A673 (cell line): ENCODE data around the gene YIPF3. TPM values are rescaled to one million over a fixed set of nuclear protein-coding genes. Genes with fewer than 3 reads are reported as not detected.

ENCODE experiments used
- BruUV-seq: library from RNA; stranded (reverse); fragments of 400-500 nt; replicated peaks from 2 replicates; lab custom pipeline; 2021; lab: Mats Ljungman, UMichigan
- CTCF ChIA-PET: fragments of 300-600 bp; sonication (Branson Sonifier 250); formaldehyde crosslinking; loops from one replicate; lab custom pipeline; 2022; ENCODE audit warnings: antibody characterized with exemption; lab: Charles Lee
- POLR2A ChIA-PET: fragments of 300-600 bp; sonication (Branson Sonifier 250); formaldehyde crosslinking; loops from one replicate; lab custom pipeline; 2022; ENCODE audit warnings: antibody characterized with exemption; ENCODE audit not compliant: low non-redundant PET; lab: Charles Lee
- DNase-seq: peaks from one replicate; pipeline ENCODE4 v3.0.0-alpha.2; 2015; ENCODE audit warnings: low spot score
- H3K27ac ChIP-seq: fragments of 200-600 bp; sonication (generic); 2 replicates; pipeline ENCODE4 v1.5.1; 2016; ENCODE audit warnings: mixed run types, low read depth, mild to moderate bottlenecking, mixed read lengths, antibody characterized with exemption, low read length; ENCODE audit not compliant: poor library complexity, severe bottlenecking
- H3K27me3 ChIP-seq: fragments of 200-600 bp; sonication (generic); replicated peaks from 2 replicates; pipeline ENCODE4 v1.6.1; 2017; ENCODE audit warnings: mixed run types, low read depth, mild to moderate bottlenecking, mixed read lengths, antibody characterized with exemption, low read length; ENCODE audit not compliant: insufficient read depth, poor library complexity
- H3K36me3 ChIP-seq: fragments of 200-600 bp; sonication (generic); 2 replicates; pipeline ENCODE4 v1.6.1; 2016; ENCODE audit warnings: mixed run types, mild to moderate bottlenecking, mixed read lengths, antibody characterized with exemption, low read length; ENCODE audit not compliant: insufficient read depth, poor library complexity, severe bottlenecking
- H3K4me1 ChIP-seq: fragments of 200-600 bp; sonication (generic); 2 replicates; pipeline ENCODE4 v1.6.1; 2017; ENCODE audit warnings: mixed run types, mild to moderate bottlenecking, mixed read lengths, antibody characterized with exemption, low read length; ENCODE audit not compliant: insufficient read depth, poor library complexity, severe bottlenecking
- H3K4me3 ChIP-seq: fragments of 200-600 bp; sonication (generic); 2 replicates; pipeline ENCODE4 v1.5.1; 2016; ENCODE audit warnings: low read depth, mixed run types, mild to moderate bottlenecking, mixed read lengths, low read length; ENCODE audit not compliant: poor library complexity, severe bottlenecking
- H3K9me3 ChIP-seq: fragments of 200-600 bp; sonication (generic); 2 replicates; pipeline ENCODE4 v1.6.1; 2016; ENCODE audit warnings: mixed run types, low read depth, mild to moderate bottlenecking, mixed read lengths, antibody characterized with exemption, low read length; ENCODE audit not compliant: poor library complexity, severe bottlenecking
- EZH2 ChIP-seq: fragments of 200-600 bp; sonication (generic); IDR thresholded peaks from 2 replicates; pipeline ENCODE4 v1.6.1; 2017; ENCODE audit warnings: borderline replicate concordance, low read depth, mild to moderate bottlenecking, mixed read lengths, antibody characterized with exemption, low read length; ENCODE audit not compliant: poor library complexity, severe bottlenecking
- intact Hi-C: fragments of 100-400 bp; cut with micrococcal nuclease; formaldehyde crosslinking; loops from one replicate; pipeline ENCODE4 v1.10.0; 2022; ENCODE audit not compliant: unreplicated experiment
- total RNA-seq: library from RNA; stranded (reverse); gene quantifications from 2 replicates; pipeline ENCODE4 v1.2.3, GENCODE V29; 2021
- TF ChIP-seq, protein P1 (sequence below): fragments of 300-800, 200-600 bp; sonication (generic); conservative IDR thresholded peaks from 2 replicates; pipeline ENCODE4 v1.5.1; 2017; ENCODE audit warnings: low read depth, mild to moderate bottlenecking, antibody characterized with exemption, low read length, moderate library complexity, mixed read lengths

Gene YIPF3
- total RNA-seq, 1 experiment from 2014 or later, result 75.1 TPM

DNA sequence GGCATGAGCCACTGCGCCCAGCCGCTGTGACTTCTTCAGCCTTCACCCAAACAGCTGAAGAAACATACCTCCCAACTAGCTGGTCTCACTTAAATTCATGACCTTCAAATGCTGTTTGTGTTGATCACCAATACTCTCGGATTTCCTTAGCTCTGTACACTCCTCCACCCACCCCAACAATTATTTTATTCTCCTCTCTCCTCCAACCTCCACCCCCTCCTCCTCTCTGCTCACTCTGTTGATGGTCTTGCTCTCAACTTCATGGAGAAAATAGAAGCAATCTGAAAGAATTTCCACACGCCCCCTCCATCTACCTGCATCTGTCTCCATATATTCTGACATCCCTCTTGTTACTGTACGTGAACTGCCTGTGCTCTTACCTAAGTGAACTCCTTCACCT is 54.8 kb downstream of the YIPF3 start:
- Histone ChIP-seq H3K27ac (no peak overlapping the region), H3K27me3 (no peaks in the 10 kb centered on the region), H3K9me3 (no peaks in the 10 kb centered on the region), H3K4me1 (peaks cover 2% of the 10 kb centered on the region), H3K4me3 (no peak overlapping the region), H3K36me3 (no peaks in the 10 kb centered on the region)
- intact Hi-C loops, result no loop called here
- CTCF ChIA-PET, result no interaction called here
- no peak for DNase-seq
- no peak for TF ChIP-seq EZH2
- TF ChIP-seq, protein P1, sequence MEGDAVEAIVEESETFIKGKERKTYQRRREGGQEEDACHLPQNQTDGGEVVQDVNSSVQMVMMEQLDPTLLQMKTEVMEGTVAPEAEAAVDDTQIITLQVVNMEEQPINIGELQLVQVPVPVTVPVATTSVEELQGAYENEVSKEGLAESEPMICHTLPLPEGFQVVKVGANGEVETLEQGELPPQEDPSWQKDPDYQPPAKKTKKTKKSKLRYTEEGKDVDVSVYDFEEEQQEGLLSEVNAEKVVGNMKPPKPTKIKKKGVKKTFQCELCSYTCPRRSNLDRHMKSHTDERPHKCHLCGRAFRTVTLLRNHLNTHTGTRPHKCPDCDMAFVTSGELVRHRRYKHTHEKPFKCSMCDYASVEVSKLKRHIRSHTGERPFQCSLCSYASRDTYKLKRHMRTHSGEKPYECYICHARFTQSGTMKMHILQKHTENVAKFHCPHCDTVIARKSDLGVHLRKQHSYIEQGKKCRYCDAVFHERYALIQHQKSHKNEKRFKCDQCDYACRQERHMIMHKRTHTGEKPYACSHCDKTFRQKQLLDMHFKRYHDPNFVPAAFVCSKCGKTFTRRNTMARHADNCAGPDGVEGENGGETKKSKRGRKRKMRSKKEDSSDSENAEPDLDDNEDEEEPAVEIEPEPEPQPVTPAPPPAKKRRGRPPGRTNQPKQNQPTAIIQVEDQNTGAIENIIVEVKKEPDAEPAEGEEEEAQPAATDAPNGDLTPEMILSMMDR, result no peak
- POLR2A ChIA-PET, result no interaction called here
- no TSS peak for BruUV-seq

Other genes with a start within 250 kb of the YIPF3 start
- gene SLC22A7, start 218.7 kb downstream of the YIPF3 start, total RNA-seq, result not detected in 2 replicates
- gene CRIP3, start 208.1 kb downstream of the YIPF3 start, total RNA-seq, result 2.4 TPM in 2 replicates
- gene ZNF318, start 147.3 kb downstream of the YIPF3 start, total RNA-seq, result 22.6 and 23.8 TPM in 2 replicates
- gene ABCC10, start 89.4 kb downstream of the YIPF3 start, total RNA-seq, result 37.5 and 46.4 TPM in 2 replicates
- 0.37 and 0.67 TPM in 2 replicates for gene DLK2, start 61.4 kb downstream of the YIPF3 start, total RNA-seq
- 39.1 and 46.0 TPM in 2 replicates for gene TJAP1, start 39.4 kb downstream of the YIPF3 start, total RNA-seq
- 0.58 and 0.94 TPM in 2 replicates for gene LRRC73, start 6.6 kb downstream of the YIPF3 start, total RNA-seq
- gene POLR1C, start 163 bp upstream of the YIPF3 start, total RNA-seq, result 64.1 and 75.4 TPM in 2 replicates
- gene XPO5, start 59.1 kb upstream of the YIPF3 start, total RNA-seq, result 109 and 111 TPM in 2 replicates
- 20.0 and 24.9 TPM in 2 replicates for gene POLH, start 59.3 kb upstream of the YIPF3 start, total RNA-seq
- gene GTPBP2, start 112.3 kb upstream of the YIPF3 start, total RNA-seq, result 59.4 and 72.1 TPM in 2 replicates
- gene MAD2L1BP, start 118.9 kb upstream of the YIPF3 start, total RNA-seq, result 52.0 and 55.3 TPM in 2 replicates
- 0.11 TPM in 2 replicates for gene RSPH9, start 128.1 kb upstream of the YIPF3 start, total RNA-seq
- 64.6 and 69.1 TPM in 2 replicates for gene MRPS18A, start 170.9 kb upstream of the YIPF3 start, total RNA-seq